Measurements from ENCODE around the gene SH3TC1.

SH3TC1 gene

GRCh38 chr4:8263397-8263796 lies 64.3 kb downstream of the SH3TC1 start:
- DNase-seq (ENCODE audit: low read depth): no peak

DNA sequence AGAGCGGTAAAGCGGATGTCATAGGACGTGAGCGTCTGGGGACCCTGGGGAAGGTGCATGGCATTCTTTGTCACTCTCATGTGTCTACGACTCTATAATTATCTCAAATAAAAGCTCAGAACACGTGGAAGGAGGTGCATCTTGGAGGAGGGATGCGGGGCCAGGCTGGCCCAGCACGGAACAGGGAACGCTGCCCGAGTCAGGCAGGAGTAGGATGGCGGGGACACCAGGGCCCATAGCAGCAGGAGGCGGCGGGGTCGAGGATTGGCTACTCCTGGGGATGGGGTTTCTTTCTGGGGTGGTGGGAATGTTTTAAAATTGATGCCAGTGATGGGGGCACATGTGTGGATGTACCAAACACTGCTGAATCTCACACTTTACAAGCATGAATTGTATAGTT lies 65.0 kb downstream of the SH3TC1 start:
- DNase-seq (ENCODE audit: low read depth): no peak

- DNase-seq (ENCODE audit: low read depth): no peak
Observed at GRCh38 chr4:8265171-8265929, 66.3 kb downstream of the SH3TC1 start.

- DNase-seq (ENCODE audit: low read depth): no peak
Observed at GRCh38 chr4:8266088-8266487, 67.0 kb downstream of the SH3TC1 start.

DNA sequence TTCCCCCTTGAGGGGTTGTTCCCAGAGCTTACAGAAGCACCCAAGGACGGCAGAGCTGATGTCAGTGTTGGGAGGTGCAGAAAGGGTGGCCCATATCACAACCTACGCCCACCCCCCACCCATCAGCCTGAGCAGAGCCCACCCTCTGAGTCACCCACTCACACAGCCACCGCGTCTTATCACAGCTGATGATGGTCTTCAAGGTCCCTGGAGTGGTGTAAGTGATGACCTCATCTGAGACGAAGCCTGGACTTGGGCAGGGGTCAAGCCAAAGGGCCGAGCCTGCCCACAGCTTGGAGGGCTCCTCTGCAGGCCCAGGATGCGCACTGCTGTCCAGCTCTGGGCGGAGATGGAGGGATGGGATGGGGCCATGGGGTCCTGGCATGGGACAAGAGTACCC lies 67.4 kb downstream of the SH3TC1 start:
- no peak for DNase-seq (ENCODE audit: low read depth)

DNA sequence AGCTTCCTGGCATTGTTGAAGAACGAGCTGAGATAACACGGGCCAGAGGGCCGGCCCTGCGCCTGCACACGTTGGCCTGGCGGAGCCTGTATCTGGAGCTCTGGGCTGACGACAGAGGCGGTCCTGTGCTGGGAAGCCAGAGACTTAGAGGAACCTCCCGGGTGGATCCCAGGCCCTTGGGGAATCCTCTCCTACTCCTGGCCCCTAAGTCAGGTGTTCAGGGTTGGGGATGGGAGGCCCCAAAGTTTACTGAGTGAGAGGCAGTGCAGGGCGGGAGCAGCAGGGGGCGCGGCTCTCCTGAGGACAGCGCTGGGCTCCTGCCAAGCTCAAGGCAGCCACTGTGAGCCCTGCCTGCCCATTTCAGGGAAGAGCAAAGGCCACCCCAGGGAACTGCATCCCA lies 68.0 kb downstream of the SH3TC1 start:
- DNase-seq (ENCODE audit: low read depth): no peak

DNA sequence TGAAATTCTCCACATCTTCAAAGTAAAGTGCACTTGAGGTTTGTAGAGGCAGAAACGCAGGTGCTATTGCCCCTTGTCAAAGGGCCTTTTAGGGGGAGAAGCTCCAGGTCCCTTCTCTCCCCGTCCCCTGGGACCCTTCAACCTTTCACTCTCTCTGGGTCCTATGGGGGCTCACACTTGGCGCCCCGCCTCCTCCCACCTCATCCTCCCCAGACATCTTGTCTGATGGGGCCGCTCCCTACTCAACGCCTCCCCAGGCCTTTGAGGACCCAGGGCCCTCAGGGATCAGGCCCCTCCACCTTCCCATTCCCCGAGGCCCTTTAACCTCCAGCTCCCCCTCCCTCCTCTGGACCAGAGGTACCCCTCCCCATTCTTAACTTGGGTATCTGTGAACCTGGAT lies 69.1 kb downstream of the SH3TC1 start:
- no peak for DNase-seq (ENCODE audit: low read depth)

GRCh38 chr4:8268901-8269534 lies 69.9 kb downstream of the SH3TC1 start:
- no peak for DNase-seq (ENCODE audit: low read depth)

- DNase-seq (ENCODE audit: low read depth): no peak
Observed at GRCh38 chr4:8269535-8270417, 70.7 kb downstream of the SH3TC1 start, which contains the start of gene HTRA3. Gene HTRA3, plus strand, starts transcription at chr4:8269754. Its CDS starts 215 bp downstream, at chr4:8269969.

- no peak for DNase-seq (ENCODE audit: low read depth)
Observed at GRCh38 chr4:8270418-8270771, 71.3 kb downstream of the SH3TC1 start.

DNA sequence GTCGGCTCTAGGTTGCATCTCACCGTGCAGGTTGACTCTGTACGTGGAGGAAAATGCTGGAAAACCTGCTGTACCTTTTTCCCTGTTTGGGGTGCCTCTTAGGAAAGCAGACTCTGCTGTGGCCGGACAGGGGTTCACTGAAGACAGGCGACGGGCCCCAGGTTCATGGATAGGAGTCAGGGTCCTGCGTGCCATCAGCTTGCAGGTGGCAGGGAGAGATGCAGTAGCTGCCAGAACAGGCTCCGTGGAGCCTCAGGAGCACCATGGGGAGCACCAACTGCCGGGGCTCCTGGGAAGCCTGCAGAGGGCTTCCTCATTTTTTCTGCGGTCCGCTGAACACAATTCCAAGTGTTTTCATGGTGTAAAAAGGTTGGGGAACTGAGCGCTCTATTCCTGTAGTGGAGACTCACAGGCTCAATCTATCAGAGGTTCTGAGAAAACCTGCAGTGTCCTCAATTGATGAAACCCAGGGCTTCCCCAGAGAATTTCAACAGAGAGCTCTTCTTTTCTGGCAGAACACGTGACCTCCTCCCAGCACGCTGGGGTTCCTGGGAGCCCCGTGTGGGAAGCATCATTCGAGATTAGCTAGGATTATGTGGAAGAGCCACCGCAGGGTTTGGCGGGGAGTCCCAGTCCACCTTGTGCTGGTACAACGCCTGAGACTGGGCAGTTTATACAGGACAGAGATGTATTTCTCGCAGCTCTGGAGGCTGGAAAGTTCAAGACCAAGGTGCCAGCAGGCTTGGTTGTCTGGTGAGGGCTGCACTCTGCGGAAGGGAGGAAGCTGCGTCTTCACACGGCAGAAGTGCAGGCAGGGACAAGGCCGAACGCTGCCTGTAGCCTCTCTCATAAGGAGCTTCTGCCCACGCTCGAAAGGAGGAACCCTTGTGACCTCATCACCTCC lies 72.1 kb downstream of the SH3TC1 start:
- DNase-seq (ENCODE audit: low read depth): no peak

- no peak for DNase-seq (ENCODE audit: low read depth)
Observed at GRCh38 chr4:8271821-8272220, 72.7 kb downstream of the SH3TC1 start.

DNA sequence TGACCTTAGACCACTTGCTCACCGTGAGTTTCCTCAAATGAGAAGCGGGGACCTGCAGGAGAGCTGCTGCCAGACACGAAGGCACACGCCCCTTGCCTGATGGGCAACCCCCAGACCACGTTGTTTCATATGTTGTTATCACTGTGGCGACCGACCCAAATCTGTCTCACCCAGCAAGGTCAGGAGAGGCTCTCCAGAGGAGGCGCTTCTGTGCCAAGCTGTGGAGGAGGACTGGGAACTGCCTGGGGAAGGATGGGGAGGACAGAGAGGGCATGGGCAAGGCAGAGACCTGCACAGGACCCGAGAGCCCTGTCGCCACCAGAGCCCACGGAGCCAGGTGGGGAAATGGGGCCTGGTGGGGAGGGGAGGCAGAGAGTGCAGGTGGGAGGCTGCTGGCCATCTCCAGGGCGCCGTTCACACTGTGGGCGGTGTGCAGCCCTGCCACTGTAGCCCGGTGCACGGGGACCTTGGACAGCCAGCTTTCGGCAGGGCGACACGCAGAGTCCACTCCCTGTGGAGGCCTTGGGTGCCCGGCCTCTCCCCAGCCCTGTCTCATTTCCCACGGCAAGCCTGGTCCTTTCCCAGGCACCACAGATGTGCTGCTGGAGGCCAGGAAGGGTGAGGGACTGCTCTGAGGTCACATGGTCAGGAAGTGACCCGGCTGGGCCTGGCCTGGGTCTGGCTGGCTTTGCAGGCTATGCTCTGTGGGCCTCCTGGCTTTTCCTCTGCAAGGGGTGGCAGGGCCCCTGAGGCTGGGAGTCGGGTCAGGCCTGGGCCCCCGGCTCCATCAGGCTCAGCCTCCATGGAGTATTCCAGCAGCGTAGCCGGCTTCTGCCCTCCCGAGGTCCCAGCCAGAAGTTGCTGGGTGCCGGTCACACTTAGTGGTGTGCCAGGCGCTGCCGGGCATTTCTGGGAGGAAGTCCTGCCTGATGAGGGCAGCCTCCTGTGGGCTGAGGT lies 73.7 kb downstream of the SH3TC1 start:
- no peak for DNase-seq (ENCODE audit: low read depth)

DNA sequence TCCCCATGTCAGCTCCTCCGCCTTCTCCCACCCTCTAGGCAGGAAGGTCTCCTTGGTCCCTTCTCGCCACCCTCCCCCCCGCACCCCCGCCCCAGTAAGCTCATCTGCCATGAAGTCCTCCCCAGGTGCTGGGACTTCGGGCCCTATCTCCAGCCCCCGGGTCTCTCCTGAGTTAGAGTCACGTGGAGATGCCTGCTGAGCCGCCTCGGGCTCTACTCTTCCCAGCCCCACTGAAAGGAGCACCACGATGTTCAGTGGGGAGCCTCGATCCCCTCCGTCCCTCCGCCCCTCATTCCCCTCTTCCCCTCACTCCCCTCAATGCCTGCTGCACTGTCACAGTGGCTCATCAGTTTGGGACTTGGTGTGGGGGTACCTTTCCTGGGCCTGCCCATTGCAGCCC lies 74.4 kb downstream of the SH3TC1 start:
- no peak for DNase-seq (ENCODE audit: low read depth)

DNA sequence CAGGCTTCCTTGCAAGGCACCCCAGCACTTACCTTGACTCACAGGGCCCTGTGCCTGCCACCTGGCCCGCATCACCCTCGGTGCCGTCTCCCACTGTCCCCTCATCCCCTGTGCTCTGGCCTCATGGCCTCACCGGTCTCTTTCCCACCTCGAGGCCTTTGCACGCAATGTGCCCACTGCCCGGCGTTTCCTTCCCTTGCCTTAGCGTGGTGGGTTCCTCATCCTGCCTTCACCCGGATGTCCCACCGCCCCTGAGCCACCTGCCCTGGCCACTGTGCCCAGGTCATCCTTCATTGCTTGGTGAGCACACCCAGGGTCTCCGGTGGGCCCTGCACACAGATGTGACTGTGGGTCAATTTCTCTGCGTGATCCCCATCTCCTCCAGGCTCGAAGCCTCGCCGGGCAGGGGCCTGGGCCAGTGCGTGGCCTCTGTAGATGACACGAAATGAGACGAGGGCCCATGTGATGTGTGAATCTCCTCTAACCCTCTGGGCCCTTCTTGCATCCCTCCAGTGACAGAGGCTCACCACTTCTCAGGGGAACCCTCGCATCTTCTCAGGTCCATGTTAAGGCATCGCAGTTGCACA lies 75.1 kb downstream of the SH3TC1 start:
- no peak for DNase-seq (ENCODE audit: low read depth)

DNA sequence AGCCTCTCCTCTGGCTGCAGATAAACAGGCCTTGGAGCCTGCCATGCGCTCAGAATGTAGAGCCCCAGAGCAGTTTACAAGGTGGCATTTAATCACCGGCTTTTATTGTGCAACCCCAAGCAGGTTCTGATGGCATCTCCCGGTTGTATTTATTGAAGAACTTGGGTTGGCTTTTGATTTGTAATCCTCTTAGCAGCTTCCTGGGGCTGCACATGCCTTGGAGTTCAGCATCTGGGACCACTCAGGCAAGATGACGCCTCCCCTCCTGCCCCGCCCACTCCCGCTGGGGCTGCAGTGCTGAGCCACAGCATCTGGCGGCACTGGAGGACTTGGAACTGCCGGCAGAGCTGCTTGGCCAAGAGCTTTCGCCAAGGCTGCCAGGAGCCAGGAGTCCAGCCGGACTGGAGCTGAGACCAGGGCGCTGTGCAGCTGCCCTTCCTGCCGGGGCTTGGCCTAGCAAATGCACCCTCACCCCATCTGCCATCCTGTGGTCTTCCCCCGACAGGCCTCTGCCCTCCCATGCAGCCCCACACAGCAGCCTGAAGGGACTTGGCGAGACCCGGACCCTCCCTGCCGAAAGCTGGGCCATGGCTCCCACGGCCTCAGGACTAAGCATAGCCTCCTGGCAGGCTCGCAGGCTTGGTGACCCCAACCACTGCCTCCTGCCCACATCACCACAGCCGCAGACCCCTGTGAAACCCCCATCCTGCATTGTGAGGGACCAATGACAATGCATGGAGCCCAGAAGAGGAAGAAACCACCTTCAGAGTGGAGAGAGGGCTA lies 75.9 kb downstream of the SH3TC1 start:
- DNase-seq (ENCODE audit: low read depth): no peak

DNA sequence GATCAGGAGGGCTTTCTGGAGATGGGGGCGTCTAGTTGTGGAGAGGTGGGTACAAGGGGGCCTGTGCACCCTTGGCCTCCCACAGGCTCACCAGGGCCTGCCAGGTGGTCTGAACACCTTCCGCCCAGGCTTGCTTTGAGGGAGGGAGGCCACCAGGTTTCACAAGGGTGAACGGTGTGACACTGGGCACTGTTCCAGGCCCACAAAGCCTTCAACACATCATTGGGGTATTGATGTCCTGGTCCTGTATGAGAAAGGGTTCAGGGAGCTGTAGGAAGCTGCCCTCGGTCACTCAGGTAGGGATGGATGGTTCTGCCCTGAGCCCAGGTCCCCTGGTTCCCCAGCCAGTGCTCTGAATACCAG lies 76.4 kb downstream of the SH3TC1 start:
- DNase-seq (ENCODE audit: low read depth): no peak

GRCh38 chr4:8276358-8277240 lies 77.5 kb downstream of the SH3TC1 start:
- no peak for DNase-seq (ENCODE audit: low read depth)
